ENCODE data around the gene PRELID2.
A peak's percentile ranks its signal among the peaks of the same experiment; 100 is the strongest.

Gene PRELID2

DNA sequence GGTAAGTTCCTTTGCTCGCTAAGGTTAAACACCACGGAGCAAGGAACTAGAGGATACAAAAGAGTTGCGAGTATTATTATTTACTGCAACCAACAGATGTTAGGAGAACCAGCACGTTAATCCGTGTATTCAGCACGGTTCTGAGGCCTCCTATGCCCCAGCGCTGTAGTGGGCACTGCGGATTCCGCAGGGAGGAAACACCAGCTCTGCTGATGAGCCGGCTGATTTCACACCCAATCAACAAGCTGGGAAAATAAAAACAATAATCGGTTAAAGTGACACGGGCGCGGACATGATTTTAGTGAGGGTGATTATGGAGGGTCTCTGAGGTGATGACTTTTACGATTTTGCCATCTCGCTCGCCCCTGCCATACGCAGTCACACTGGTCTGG lies 702 bp upstream of the PRELID2 start:
- no peak overlapping the region for H3K27ac ChIP-seq (ENCODE audit: low read length)

DNA sequence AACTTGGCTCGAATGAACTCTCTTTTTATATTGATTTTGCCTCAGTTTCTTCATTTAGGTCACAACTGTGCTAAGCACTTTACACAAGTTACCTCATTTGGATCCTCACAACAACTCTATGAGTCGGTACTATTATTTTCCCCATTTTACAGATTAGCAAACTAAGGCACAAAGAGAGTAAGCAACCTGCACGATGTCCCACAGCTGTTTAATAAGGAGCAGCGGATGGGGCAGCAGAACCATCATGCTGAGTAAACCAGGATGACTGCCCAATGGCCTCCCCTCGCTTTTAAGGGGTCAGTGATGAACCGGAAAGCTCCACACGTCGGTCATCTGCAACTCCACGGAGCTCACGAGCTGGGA lies 607 bp downstream of the PRELID2 start:
- Histone ChIP-seq H3K9ac (ENCODE audit: low read depth, low read length) (peak overlapping the region; percentile 72; the same call in 1 of the 2 replicates), H3K9me3 (ENCODE audit: insufficient read depth, low read depth, low read length) (no peaks in the 10 kb centered on the region), H3K4me3 (ENCODE audit: low read length) (peak overlapping the region; percentile 83), H3K27ac (ENCODE audit: low read length) (no peak overlapping the region), H3K36me3 (ENCODE audit: insufficient read depth, low read depth, low read length) (no peaks in the 10 kb centered on the region), H3K27me3 (ENCODE audit: insufficient read depth, low read length) (peaks cover 35% of the 10 kb centered on the region), H3K4me1 (ENCODE audit: insufficient read depth, low read length) (no peaks in the 10 kb centered on the region)

More for the DNA sequence above, 702 bp upstream of the PRELID2 start:
- no peaks in the 10 kb centered on the region for H3K36me3 ChIP-seq (ENCODE audit: insufficient read depth, low read depth, low read length)
- no peaks in the 10 kb centered on the region for H3K9me3 ChIP-seq (ENCODE audit: insufficient read depth, low read depth, low read length)
- H3K27me3 ChIP-seq (ENCODE audit: insufficient read depth, low read length): peaks cover 35% of the 10 kb centered on the region
- no peaks in the 10 kb centered on the region for H3K4me1 ChIP-seq (ENCODE audit: insufficient read depth, low read length)
- H3K4me3 ChIP-seq (ENCODE audit: low read length): peak overlapping the region; percentile 83
- H3K9ac ChIP-seq (ENCODE audit: low read depth, low read length): peak overlapping the region; percentile 72; the same call in 1 of the 2 replicates

DNA sequence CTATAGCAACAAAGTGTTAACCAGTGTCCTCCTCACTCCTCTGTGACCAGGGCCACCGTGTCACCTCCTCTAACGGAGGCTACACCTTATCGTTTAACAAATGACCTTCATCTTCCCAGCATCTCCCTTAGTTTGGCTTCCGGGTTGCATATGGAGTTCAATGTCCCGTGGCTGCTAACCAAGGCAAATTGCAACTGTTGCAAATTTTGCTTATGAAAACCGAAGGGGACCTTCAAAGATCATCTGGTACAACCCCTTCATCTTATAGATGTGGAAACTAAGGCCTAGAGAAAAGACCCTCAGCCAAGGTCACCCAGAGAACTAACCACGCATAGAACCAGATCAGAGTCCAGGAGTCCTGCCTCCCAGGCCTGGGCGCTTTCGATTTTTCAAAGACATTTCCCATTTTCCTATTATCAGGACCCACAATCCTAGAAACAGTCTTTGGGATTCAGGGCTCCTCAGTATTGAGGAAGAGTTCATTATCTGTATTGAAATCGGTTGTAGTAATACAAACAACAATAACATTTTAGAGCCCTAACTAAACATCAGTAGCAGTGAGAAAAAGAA lies 1.4 kb downstream of the PRELID2 start:
- Histone ChIP-seq H3K36me3 (ENCODE audit: insufficient read depth, low read depth, low read length) (no peaks in the 10 kb centered on the region), H3K9ac (ENCODE audit: low read depth, low read length) (no peak overlapping the region), H3K27ac (ENCODE audit: low read length) (no peak overlapping the region), H3K4me1 (ENCODE audit: insufficient read depth, low read length) (no peaks in the 10 kb centered on the region), H3K27me3 (ENCODE audit: insufficient read depth, low read length) (peaks cover 35% of the 10 kb centered on the region), H3K4me3 (ENCODE audit: low read length) (no peak overlapping the region), H3K9me3 (ENCODE audit: insufficient read depth, low read depth, low read length) (no peaks in the 10 kb centered on the region)

GRCh38 chr5:145830594-145830993 lies 4.5 kb downstream of the PRELID2 start:
- H3K9ac ChIP-seq (ENCODE audit: low read depth, low read length): no peak overlapping the region

DNA sequence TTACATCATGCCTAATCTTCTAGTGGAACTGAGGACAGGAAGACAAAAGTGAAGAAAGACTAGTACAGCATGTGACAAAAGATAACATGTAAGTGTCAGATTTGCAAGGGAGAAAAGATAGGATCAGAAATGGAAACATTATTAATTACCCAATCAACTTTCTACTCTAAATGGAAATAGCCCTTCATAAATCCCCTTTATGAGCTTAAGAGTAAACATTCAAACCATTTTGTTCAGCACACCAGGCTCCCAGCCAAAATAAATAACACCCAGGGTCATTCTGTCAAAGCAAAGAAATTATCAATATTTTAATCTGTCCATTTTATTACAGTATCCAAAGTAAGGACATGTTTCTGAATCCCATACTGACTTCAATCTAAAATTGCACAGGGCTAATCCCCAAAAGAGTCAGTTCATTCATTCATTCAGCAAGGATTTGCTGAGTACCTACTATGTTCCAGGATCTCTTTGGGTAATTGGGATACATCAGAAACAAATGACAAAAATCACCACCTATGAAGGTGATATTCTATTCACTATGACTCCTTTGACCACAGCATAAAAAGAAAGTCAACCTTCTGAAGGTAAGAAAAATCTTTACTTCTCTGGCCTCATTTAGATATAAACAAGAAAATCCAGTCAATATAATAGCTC lies 5.3 kb downstream of the PRELID2 start:
- no peak overlapping the region for H3K27ac ChIP-seq (ENCODE audit: low read length)
- H3K9ac ChIP-seq (ENCODE audit: low read depth, low read length): no peak overlapping the region
- peaks cover 16% of the 10 kb centered on the region for H3K27me3 ChIP-seq (ENCODE audit: insufficient read depth, low read length)
- no peaks in the 10 kb centered on the region for H3K9me3 ChIP-seq (ENCODE audit: insufficient read depth, low read depth, low read length)
- H3K4me1 ChIP-seq (ENCODE audit: insufficient read depth, low read length): no peaks in the 10 kb centered on the region
- H3K4me3 ChIP-seq (ENCODE audit: low read length): no peak overlapping the region
- H3K36me3 ChIP-seq (ENCODE audit: insufficient read depth, low read depth, low read length): no peaks in the 10 kb centered on the region

More at GRCh38 chr5:145830594-145830993, 4.5 kb downstream of the PRELID2 start:
- H3K4me3 ChIP-seq (ENCODE audit: low read length): no peak overlapping the region
- no peaks in the 10 kb centered on the region for H3K9me3 ChIP-seq (ENCODE audit: insufficient read depth, low read depth, low read length)
- no peaks in the 10 kb centered on the region for H3K4me1 ChIP-seq (ENCODE audit: insufficient read depth, low read length)
- peaks cover 24% of the 10 kb centered on the region for H3K27me3 ChIP-seq (ENCODE audit: insufficient read depth, low read length)
- no peak overlapping the region for H3K27ac ChIP-seq (ENCODE audit: low read length)
- no peaks in the 10 kb centered on the region for H3K36me3 ChIP-seq (ENCODE audit: insufficient read depth, low read depth, low read length)

DNA sequence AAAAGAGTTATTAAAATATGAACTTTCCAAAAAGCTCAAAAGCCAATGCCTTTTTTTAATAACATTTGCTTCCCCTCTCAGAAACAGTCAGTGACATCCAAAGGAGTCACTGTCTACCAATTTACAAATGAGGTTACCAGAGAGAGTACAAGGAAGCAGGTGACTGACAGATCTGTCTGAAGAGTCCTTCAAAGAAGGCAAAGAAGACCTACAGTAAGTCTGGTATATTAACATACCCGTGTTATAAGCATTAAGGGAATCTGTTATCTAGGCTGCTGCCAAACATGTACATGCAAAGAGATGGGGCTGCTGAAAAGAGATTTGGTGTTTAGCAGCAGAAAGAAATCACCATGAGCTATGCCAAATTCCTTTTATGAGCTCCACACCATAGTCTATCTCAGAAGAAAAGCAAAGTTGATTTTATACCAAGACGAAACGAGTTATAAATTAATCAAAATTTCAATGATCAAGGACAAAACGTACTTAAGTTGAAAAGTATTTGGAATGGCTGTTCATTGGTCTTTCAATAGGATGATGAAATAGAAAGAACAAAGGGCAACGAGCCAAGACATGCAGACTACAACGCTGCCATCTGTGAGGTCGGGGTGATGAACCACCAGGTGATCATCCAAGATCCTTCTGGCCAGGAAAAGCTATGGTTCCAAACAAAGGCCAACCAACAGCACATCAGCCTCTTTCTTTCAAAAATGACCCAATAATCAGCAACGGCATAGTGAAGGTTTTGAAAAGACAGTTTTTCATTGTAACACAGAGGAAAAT lies 8.1 kb downstream of the PRELID2 start:
- H3K9ac ChIP-seq (ENCODE audit: low read depth, low read length): no peak overlapping the region
- H3K27me3 ChIP-seq (ENCODE audit: insufficient read depth, low read length): no peaks in the 10 kb centered on the region
- no peaks in the 10 kb centered on the region for H3K4me1 ChIP-seq (ENCODE audit: insufficient read depth, low read length)
- H3K9me3 ChIP-seq (ENCODE audit: insufficient read depth, low read depth, low read length): no peaks in the 10 kb centered on the region
- H3K4me3 ChIP-seq (ENCODE audit: low read length): no peak overlapping the region
- no peaks in the 10 kb centered on the region for H3K36me3 ChIP-seq (ENCODE audit: insufficient read depth, low read depth, low read length)
- no peak overlapping the region for H3K27ac ChIP-seq (ENCODE audit: low read length)

GRCh38 chr5:145825751-145826180 lies 9.4 kb downstream of the PRELID2 start:
- Histone ChIP-seq H3K4me1 (ENCODE audit: insufficient read depth, low read length) (no peaks in the 10 kb centered on the region), H3K9ac (ENCODE audit: low read depth, low read length) (no peak overlapping the region), H3K27me3 (ENCODE audit: insufficient read depth, low read length) (no peaks in the 10 kb centered on the region), H3K27ac (ENCODE audit: low read length) (no peak overlapping the region), H3K36me3 (ENCODE audit: insufficient read depth, low read depth, low read length) (no peaks in the 10 kb centered on the region), H3K4me3 (ENCODE audit: low read length) (no peak overlapping the region), H3K9me3 (ENCODE audit: insufficient read depth, low read depth, low read length) (no peaks in the 10 kb centered on the region)

- Histone ChIP-seq H3K4me1 (ENCODE audit: insufficient read depth, low read length) (no peaks in the 10 kb centered on the region), H3K9ac (ENCODE audit: low read depth, low read length) (no peak overlapping the region), H3K4me3 (ENCODE audit: low read length) (no peak overlapping the region), H3K27ac (ENCODE audit: low read length) (no peak overlapping the region), H3K27me3 (ENCODE audit: insufficient read depth, low read length) (no peaks in the 10 kb centered on the region), H3K9me3 (ENCODE audit: insufficient read depth, low read depth, low read length) (no peaks in the 10 kb centered on the region), H3K36me3 (ENCODE audit: insufficient read depth, low read depth, low read length) (no peaks in the 10 kb centered on the region)
Measured at GRCh38 chr5:145824040-145824439, 11.1 kb downstream of the PRELID2 start.

- H3K4me1 ChIP-seq (ENCODE audit: insufficient read depth, low read length): no peaks in the 10 kb centered on the region
- no peaks in the 10 kb centered on the region for H3K27me3 ChIP-seq (ENCODE audit: insufficient read depth, low read length)
- no peaks in the 10 kb centered on the region for H3K9me3 ChIP-seq (ENCODE audit: insufficient read depth, low read depth, low read length)
- no peak overlapping the region for H3K9ac ChIP-seq (ENCODE audit: low read depth, low read length)
- H3K36me3 ChIP-seq (ENCODE audit: insufficient read depth, low read depth, low read length): no peaks in the 10 kb centered on the region
- no peak overlapping the region for H3K27ac ChIP-seq (ENCODE audit: low read length)
- no peak overlapping the region for H3K4me3 ChIP-seq (ENCODE audit: low read length)
Measured at GRCh38 chr5:145818604-145819003, 16.5 kb downstream of the PRELID2 start.

DNA sequence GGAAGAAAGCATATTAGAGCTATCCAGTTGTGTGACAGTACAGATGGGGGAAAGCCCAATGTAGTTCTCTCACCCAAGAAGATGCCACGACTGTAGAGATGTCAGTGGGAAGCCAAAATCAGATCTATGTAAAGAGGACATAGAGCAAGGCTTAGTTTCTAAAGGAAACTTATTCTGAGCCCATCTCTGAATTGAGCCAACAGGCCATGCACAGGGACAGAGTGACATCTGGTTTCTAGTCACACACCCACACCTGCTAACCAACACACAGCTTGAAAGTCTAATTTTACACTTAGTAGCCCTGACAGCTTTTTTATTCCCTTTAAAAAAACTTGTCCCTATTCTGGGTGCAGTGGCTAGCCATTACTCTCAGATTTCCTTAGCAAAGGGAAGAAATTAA lies 22.3 kb downstream of the PRELID2 start:
- Histone ChIP-seq H3K9ac (ENCODE audit: low read depth, low read length) (no peak overlapping the region), H3K4me3 (ENCODE audit: low read length) (no peak overlapping the region), H3K4me1 (ENCODE audit: insufficient read depth, low read length) (peaks cover 3% of the 10 kb centered on the region; the same call in 1 of the 2 replicates), H3K9me3 (ENCODE audit: insufficient read depth, low read depth, low read length) (no peaks in the 10 kb centered on the region), H3K27me3 (ENCODE audit: insufficient read depth, low read length) (no peaks in the 10 kb centered on the region), H3K27ac (ENCODE audit: low read length) (no peak overlapping the region), H3K36me3 (ENCODE audit: insufficient read depth, low read depth, low read length) (no peaks in the 10 kb centered on the region)

GRCh38 chr5:145811834-145812625 lies 23.1 kb downstream of the PRELID2 start:
- Histone ChIP-seq H3K4me1 (ENCODE audit: insufficient read depth, low read length) (peaks cover 3% of the 10 kb centered on the region; the same call in 1 of the 2 replicates), H3K4me3 (ENCODE audit: low read length) (no peak overlapping the region), H3K36me3 (ENCODE audit: insufficient read depth, low read depth, low read length) (no peaks in the 10 kb centered on the region), H3K27ac (ENCODE audit: low read length) (no peak overlapping the region), H3K9me3 (ENCODE audit: insufficient read depth, low read depth, low read length) (no peaks in the 10 kb centered on the region), H3K9ac (ENCODE audit: low read depth, low read length) (no peak overlapping the region), H3K27me3 (ENCODE audit: insufficient read depth, low read length) (no peaks in the 10 kb centered on the region)
